SK-N-SH (cell line): ENCODE results near the gene IPO8.

ENCODE experiments used
- CHD2 ChIP-seq: fragments of 150-350 bp; IDR thresholded peaks from 2 replicates; pipeline ENCODE4 v1.6.1; 2018; ENCODE audit warnings: low read length; ENCODE audit not compliant: partially characterized antibody
- EP300 ChIP-seq, 2 experiments: IDR thresholded peaks; 2 replicates each; pipeline versions ENCODE4 v1.4.0 to v1.6.1; 2012; ENCODE audit warnings: borderline replicate concordance in 1 of 2, low read depth in 1 of 2, low read length in 1 of 2
- JUND ChIP-seq: IDR thresholded peaks from 2 replicates; pipeline ENCODE4 v1.4.0; 2012
- RCOR1 ChIP-seq: fragments of 150-350 bp; IDR thresholded peaks from 2 replicates; pipeline ENCODE4 v1.6.1; 2017; ENCODE audit warnings: antibody characterized with exemption, low read length
- TF ChIP-seq, protein P1 (sequence below): fragments of 200-600 bp; sonication (generic); IDR thresholded peaks from 2 replicates; pipeline ENCODE4 v1.6.1; 2017; ENCODE audit warnings: antibody characterized with exemption, mild to moderate bottlenecking, moderate library complexity

DNA sequence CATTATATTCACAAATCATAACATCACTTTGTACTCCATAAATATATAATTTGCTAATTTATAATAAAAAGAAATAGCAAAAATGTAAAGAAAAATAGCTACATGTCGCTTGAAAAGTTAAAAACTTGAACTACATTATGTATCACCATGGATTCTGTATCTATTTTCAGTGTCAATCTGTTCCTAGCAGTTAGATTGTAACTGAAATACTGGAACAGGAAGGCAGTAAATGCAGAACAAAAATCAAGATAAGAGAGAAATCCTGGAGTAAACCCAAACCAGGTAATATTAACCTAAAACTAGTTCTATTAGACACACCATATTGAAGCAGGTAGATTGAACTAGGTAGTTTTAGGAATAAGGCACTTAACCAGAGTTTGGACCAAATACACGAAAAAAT, 60.3 kb downstream of the IPO8 start:
- TF ChIP-seq, protein P1, sequence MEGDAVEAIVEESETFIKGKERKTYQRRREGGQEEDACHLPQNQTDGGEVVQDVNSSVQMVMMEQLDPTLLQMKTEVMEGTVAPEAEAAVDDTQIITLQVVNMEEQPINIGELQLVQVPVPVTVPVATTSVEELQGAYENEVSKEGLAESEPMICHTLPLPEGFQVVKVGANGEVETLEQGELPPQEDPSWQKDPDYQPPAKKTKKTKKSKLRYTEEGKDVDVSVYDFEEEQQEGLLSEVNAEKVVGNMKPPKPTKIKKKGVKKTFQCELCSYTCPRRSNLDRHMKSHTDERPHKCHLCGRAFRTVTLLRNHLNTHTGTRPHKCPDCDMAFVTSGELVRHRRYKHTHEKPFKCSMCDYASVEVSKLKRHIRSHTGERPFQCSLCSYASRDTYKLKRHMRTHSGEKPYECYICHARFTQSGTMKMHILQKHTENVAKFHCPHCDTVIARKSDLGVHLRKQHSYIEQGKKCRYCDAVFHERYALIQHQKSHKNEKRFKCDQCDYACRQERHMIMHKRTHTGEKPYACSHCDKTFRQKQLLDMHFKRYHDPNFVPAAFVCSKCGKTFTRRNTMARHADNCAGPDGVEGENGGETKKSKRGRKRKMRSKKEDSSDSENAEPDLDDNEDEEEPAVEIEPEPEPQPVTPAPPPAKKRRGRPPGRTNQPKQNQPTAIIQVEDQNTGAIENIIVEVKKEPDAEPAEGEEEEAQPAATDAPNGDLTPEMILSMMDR, result no peak
- TF ChIP-seq RCOR1, result no peak
- TF ChIP-seq CHD2, result no peak
- TF ChIP-seq JUND, result no peak
- no peak for TF ChIP-seq EP300 (IDR thresholded peaks at IDR 0.05; ENCODE audit: borderline replicate concordance in 1 of 2, low read depth in 1 of 2, low read length in 1 of 2)
